SU-DHL-6 (cell line): ENCODE measurements around the gene MUC5AC.

Experiments
- CTCF ChIP-seq: fragments of 200-600 bp; sonication (generic); IDR thresholded peaks from one replicate; pipeline ENCODE4 v1.5.1; 2017; ENCODE audit warnings: antibody characterized with exemption, mild to moderate bottlenecking, low read length, moderate library complexity; ENCODE audit not compliant: insufficient read depth, poor library complexity, severe bottlenecking
- EZH2phosphoT487 ChIP-seq: fragments of 200-600 bp; sonication (generic), shearing (Covaris generic); conservative IDR thresholded peaks from 2 replicates; pipeline ENCODE4 v1.6.1; 2018; ENCODE audit warnings: mild to moderate bottlenecking, antibody characterized with exemption, low read length, moderate library complexity, mixed read lengths

GRCh38 chr11:1238767-1239595, 81.2 kb downstream of the MUC5AC start:
- no peak for TF ChIP-seq CTCF
- TF ChIP-seq EZH2phosphoT487, result no peak
